ENCODE data around the gene DNAJC11.
A peak's percentile ranks its signal among the peaks of the same experiment; 100 is the strongest.
"Not testable (repeated sequence)": the region's sequence is repeated elsewhere in the genome, so short reads cannot be mapped to it uniquely, and the experiment has no call there.

DNAJC11 gene

DNA sequence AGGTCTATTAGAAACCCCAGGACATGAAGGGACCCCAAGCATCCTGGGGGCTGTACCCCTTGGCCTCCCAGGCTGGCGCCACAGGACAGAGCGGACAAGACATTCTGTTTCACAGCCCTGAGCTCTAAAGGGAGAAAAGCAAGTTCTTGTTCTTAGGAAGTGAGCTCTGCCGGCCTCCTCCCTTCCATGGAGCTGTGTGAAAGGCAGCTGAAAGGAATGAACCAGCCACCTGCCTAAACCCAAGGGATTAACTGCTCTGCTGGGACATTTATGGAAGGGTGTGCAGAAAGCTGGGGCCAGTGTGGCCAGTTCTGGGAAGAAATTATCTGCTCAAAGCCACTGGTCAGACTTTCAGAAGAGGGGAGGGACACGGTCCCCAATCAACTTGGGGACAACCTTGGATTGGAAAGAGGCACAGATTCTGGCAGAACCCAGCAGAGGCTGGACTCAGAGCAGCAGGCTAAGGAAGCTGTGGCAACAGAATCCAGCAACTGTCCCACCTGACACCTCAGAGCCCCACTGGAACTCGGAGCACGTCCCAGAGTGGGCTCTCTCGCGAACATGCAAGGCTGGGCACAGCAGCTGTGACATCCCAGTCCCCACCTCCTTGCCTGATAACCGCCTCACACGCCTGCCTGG, 101.1 kb downstream of the DNAJC11 start:
- no peak for DNase-seq (ENCODE audit: low spot score)

DNA sequence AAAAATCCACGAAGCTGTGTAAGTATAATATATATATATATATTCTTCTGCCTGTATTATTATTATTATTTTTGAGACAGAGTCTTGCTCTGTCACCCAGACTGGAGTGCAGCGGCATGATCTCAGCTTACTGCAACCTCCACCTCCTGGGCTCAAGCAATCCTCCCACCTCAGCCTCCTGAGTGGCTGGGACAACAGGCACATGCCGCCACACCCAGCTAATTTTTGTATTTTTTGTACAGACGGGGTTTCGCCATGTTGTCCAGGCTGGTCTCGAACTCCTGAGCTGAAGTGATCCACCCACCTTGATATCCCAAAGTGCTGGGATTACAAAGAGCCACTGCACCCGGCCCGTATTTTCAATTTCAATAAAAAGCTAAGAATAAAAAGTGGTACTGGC, 101.6 kb downstream of the DNAJC11 start:
- DNase-seq (ENCODE audit: low spot score) = not testable (repeated sequence)

- DNase-seq (ENCODE audit: low spot score) = no peak
These were observed 102.3 kb downstream of the DNAJC11 start for GRCh38 chr1:6599141-6599975.

- DNase-seq (ENCODE audit: low spot score) = no peak
These were observed 103.9 kb downstream of the DNAJC11 start for GRCh38 chr1:6597777-6598131.

DNA sequence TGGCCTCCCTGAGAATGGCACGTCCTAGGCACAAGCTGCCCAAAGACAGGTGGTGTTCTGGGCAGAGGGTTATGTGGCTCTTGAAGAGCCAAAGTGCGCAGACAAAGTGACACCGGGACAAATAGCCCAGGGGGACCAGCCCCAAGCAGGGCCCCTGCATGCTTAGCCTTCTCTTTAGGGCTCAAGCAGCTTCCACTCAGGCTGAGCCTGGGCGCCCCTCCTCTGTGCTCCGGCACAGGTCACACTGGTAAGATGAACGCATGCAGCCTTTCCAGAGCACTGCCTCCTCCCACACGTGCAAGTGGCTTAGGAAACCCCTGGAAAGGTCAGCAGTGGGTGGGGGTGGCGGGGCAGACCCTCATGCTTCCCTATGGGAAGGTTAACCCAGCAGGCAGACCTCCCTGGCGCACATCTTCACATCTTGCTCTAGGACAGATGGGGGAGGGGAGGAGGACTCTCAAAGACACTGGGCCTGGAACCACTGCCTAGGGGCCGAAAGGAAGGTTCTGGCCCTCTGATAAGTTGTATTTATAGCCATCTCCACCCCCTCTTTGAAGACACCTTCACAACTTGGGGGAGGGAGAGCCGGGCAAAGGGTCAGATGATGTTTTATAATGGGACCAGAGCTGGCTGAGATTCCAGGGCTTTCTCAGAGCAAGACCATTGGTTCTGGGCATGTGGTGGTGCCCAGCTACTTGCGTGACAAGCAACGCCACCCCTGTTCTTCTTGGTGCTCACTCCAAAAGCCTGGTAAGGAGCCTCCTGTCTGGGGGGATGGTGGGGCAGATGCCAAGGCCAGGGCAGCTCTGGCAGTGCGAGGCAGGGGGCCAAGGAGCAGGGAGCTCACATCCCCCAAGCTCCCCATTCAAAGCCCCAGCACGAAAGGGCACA, 104.5 kb downstream of the DNAJC11 start:
- DNase-seq (ENCODE audit: low spot score) = no peak

DNA sequence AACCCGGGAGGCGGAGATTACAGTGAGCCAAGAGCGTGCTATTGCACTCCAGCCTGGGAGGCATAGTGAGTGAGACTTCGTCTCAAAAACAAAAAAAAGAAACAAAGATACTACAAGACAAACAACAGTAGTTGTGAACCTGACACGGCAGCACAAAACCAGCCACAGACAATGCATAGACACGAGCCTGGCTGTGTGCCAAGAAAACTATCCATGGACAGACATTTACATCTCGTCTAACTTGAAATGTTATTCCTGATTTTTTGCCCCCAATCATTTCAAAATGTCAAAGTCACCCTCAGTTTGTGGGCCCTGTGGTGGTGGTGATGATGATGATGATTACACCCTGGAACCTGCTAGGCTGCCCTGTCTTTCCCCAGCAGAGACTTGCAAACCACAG, 105.3 kb downstream of the DNAJC11 start:
- no peak for DNase-seq (ENCODE audit: low spot score)

DNA sequence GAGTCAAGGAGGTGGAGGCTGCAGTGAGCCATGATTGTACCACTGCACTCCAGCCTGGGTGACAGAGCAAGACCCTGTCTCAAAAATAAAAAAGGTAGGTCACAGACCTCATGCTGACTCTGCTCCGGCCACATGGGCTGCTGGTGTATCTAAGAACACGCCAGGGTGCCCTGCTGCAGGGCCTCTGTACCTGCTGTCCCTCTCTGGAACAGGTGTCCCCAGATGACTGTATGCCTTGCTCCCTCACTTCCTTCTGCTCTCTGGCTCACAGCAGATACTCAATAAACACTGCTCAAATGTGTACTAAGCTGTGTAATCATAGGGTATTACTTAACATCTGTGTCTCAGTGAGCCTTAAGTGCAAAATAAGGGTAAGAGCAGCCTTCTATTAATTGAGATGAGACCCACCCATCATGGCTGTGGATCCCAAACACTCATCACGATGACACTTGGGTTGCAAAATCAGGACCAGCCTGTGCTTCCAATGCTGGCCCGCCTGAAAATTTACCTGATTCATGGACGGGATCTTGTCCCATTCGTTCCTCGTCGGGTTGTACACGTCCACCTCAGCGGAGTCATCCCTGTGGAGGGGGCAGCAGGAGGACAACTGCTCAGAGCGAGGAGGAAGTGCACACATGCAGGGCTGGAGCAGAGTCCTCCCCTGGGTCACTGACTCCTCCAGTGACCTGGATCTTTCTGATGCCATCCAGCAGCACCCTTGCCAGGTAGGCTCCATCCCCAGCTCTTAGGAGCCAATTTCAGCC, 106.5 kb downstream of the DNAJC11 start:
- no peak for DNase-seq (ENCODE audit: low spot score)

GRCh38 chr1:6593810-6594209, 107.8 kb downstream of the DNAJC11 start:
- no peak for DNase-seq (ENCODE audit: low spot score)

- DNase-seq (ENCODE audit: low spot score) = no peak
These were observed 108.6 kb downstream of the DNAJC11 start for GRCh38 chr1:6592865-6593593.

- DNase-seq (ENCODE audit: low spot score) = no peak
These were observed 109.2 kb downstream of the DNAJC11 start for GRCh38 chr1:6592441-6592840.

DNA sequence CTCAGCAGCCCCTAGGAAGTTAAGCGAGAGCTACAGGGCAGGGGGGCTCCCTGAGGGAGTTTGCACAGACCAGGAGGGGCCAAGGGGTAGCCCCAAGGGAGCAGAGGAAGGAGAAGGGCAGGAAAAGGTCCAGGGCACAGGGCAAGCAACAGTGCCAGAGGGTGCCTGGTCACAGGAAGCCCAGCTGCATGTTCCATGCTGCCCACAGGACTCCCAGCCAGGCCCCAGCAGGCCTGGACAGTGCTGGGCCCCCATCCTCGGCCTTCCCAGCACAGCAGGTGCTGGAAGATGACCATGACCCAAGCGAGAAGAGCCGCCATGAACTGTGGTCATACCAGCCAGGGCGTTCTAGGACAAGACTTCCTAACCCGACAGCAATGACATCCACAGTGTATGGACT, 110.0 kb downstream of the DNAJC11 start:
- no peak for DNase-seq (ENCODE audit: low spot score)

DNA sequence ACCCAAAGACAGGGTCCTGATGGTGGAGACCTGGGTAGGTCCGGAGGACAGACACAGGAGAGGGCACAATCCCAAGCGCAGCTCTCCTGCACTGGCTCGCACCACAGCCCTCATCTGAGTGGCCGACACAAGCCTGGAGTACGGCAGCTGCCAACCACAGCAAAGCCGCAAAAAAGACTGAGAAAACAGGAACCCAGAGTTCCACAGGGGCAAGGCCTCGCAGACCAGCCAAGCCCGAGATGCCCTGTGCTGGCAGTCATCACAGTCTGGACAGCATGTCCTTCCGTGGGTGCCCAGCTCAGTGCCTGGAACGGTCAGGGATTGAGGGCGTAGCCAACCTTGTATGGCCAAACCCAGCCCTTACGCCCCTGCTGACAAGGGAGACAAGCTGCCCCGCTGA, 110.4 kb downstream of the DNAJC11 start:
- DNase-seq (ENCODE audit: low spot score) = no peak

DNA sequence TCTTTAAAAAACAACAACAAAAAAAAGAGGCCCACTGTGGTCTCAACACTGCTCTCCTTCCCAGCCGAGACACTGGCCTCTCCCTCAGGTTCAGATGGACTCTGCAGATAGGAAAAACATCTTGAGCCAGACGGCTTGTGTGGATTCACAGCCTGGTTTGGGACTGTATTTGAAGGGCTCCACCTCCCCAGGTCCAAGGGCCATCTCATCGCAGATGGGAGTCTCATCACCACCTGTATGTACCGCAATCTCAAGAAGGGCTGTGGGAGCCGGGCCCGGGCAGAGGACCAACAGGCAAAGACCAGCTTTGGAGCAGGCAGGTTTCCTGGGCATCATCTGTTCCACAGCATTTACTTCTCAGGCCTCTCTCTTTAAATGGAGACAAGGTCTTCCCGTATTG, 111.6 kb downstream of the DNAJC11 start:
- DNase-seq (ENCODE audit: low spot score) = no peak

DNA sequence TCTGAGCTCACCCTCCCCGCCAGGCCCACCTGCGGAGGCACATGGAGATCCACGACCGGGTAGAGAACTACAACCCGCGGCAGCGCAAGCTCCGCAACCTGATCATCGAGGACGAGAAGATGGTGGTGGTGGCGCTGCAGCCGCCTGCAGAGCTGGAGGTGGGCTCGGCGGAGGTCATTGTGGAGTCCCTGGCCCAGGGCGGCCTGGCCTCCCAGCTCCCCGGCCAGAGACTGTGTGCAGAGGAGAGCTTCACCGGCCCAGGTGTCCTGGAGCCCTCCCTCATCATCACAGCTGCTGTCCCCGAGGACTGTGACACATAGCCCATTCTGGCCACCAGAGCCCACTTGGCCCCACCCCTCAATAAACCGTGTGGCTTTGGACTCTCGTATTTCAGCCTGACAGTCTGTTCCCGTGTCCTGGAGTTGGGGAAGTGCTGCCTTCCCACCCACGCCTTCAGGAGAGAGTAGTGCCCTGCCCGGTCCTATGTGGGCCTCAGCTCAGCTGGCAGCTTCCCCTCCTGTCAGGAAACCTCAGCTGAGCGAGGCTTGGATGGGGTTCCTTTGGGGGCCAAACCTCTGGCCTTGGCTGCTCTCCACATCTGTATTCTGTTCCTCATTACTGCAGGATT, 112.6 kb downstream of the DNAJC11 start:
- DNase-seq (ENCODE audit: low spot score) = no peak

DNA sequence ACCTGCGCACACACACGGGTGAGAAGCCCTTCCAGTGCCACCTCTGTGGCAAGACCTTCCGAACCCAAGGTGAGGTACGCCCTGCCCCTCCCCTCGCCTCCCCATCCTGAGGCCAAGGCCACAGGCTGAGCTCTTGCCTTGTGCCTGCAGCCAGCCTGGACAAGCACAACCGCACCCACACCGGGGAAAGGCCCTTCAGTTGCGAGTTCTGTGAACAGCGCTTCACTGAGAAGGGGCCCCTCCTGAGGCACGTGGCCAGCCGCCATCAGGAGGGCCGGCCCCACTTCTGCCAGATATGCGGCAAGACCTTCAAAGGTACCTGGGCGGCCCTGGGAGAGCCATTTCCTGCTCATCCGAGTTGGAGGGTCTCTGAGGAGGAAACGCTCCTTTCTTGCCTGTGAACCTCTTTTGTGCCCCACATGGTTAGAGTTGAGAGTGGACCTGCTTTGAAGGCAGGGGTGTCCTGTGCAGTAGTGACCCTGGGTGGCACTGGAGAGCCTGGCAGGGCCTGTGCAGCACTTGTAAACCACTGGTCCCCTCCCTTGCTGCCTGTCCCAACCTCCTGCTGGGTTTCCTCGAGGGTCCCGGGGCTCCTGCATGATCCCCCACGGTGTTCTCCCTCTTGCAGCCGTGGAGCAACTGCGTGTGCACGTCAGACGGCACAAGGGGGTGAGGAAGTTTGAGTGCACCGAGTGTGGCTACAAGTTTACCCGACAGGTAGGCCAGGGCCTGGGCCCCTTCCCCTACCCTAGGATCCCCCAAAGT, 113.3 kb downstream of the DNAJC11 start:
- DNase-seq (ENCODE audit: low spot score) = no peak

- DNase-seq (ENCODE audit: low spot score) = peak; percentile 75
These were observed 114.2 kb downstream of the DNAJC11 start for GRCh38 chr1:6587261-6588005.

- no peak for DNase-seq (ENCODE audit: low spot score)
These were observed 115.2 kb downstream of the DNAJC11 start for GRCh38 chr1:6586404-6586816.

DNA sequence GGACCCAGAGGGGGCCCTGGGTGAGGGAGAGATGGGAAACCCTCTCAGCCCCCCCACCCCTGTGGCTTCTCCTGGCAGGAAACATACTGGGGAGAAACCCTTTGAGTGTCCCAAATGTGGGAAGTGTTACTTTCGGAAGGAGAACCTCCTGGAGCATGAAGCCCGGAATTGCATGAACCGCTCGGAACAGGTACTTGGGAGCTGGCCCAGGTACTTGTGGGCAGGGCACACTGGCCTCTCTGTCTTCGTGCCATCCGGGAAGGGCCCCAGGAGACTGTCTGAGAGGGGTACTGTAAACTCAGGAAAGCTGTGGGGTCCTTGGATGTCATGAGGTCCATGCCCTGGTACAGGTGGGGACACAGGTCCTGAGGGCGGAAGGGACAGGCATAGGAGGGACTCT, 115.8 kb downstream of the DNAJC11 start:
- DNase-seq (ENCODE audit: low spot score) = no peak

- peak; percentile 50 for DNase-seq (ENCODE audit: low spot score)
These were observed 116.4 kb downstream of the DNAJC11 start for GRCh38 chr1:6585081-6585722.

All from cerebellar cortex (tissue), 1 donor.